ENCODE results near the gene C10orf67.

DNA sequence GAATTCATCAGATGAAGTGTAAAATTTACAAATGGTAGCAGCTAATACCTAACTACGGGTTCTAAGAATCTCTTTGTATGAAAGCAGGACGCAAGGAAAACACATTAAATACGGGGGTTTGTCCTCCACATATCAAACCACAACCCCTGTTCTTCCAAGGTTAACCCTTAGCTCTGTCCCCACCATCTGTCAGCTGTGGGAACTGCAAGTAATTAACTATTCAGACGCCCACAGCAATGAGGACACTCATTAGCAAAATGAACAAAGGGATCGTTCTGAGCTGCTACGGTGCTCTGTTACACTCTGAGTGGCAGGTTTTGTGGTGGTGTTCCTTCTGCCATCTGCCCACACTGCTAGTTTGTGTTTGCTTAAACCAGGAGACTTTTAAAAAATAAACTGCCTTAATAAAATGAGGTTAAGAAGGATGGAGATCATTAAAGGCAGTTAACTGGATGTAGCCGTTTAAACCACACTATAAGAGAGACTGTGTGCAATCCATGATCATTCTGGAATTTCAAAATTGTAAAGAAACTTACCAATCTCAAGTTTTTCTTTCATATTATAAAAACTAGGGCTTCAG lies 51.4 kb downstream of the C10orf67 start:
- TF ChIP-seq, protein P1, sequence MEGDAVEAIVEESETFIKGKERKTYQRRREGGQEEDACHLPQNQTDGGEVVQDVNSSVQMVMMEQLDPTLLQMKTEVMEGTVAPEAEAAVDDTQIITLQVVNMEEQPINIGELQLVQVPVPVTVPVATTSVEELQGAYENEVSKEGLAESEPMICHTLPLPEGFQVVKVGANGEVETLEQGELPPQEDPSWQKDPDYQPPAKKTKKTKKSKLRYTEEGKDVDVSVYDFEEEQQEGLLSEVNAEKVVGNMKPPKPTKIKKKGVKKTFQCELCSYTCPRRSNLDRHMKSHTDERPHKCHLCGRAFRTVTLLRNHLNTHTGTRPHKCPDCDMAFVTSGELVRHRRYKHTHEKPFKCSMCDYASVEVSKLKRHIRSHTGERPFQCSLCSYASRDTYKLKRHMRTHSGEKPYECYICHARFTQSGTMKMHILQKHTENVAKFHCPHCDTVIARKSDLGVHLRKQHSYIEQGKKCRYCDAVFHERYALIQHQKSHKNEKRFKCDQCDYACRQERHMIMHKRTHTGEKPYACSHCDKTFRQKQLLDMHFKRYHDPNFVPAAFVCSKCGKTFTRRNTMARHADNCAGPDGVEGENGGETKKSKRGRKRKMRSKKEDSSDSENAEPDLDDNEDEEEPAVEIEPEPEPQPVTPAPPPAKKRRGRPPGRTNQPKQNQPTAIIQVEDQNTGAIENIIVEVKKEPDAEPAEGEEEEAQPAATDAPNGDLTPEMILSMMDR (conservative IDR thresholded peaks at IDR 0.05; ENCODE audit: low read length): peak; percentile 75
- TF ChIP-seq EZH2phosphoT487 (IDR thresholded peaks at IDR 0.05; ENCODE audit: borderline replicate concordance, low read depth, low read length): no peak

Measured in OCI-LY7 (cell line).